Muscle layer of colon (tissue), 2 donors: ENCODE results near the gene EXOSC7.

Experiments used
- H3K27ac ChIP-seq: one replicate; pipeline ENCODE4 v1.7.0; 2013; ENCODE audit warnings: low read depth, mild to moderate bottlenecking, low read length, moderate library complexity
- H3K27me3 ChIP-seq, 2 donors: one replicate each; pipeline ENCODE4 v1.7.0; 2013; ENCODE audit warnings: low read length in 2 of 2, mild to moderate bottlenecking in 2 of 2; ENCODE audit not compliant: insufficient read depth in 2 of 2, control insufficient read depth in 1 of 2
- H3K36me3 ChIP-seq: one replicate; pipeline ENCODE4 v1.7.0; 2013; ENCODE audit warnings: mild to moderate bottlenecking, low read length; ENCODE audit not compliant: insufficient read depth
- H3K4me1 ChIP-seq: one replicate; pipeline ENCODE4 v1.7.0; 2013; ENCODE audit warnings: mild to moderate bottlenecking, low read length; ENCODE audit not compliant: insufficient read depth
- H3K4me3 ChIP-seq, 2 donors: one replicate each; pipeline ENCODE4 v1.7.0; 2013; ENCODE audit warnings: low read length in 2 of 2, low read depth in 1 of 2, mild to moderate bottlenecking in 1 of 2, moderate library complexity in 1 of 2
- H3K9ac ChIP-seq: one replicate; pipeline ENCODE4 v1.7.0; 2013; ENCODE audit warnings: low read length
- H3K9me3 ChIP-seq: one replicate; pipeline ENCODE4 v1.7.0; 2013; ENCODE audit warnings: mild to moderate bottlenecking, low read length
- donor health status: abdominal sarcoma.
- donor health status: Adenocarcinoma of cecum.

EXOSC7 gene

GRCh38 chr3:45029216-45029615 lies 53.2 kb downstream of the EXOSC7 start:
- Histone ChIP-seq H3K9ac (no peak overlapping the region), H3K36me3 (peaks cover 13% of the 10 kb centered on the region), H3K4me3 (no peak overlapping the region)

GRCh38 chr3:45029661-45030060 lies 53.6 kb downstream of the EXOSC7 start:
- Histone ChIP-seq H3K9ac (no peak overlapping the region), H3K27me3 (no peaks in the 10 kb centered on the region), H3K4me3 (no peak overlapping the region), H3K4me1 (peaks cover 42% of the 10 kb centered on the region), H3K36me3 (peaks cover 13% of the 10 kb centered on the region), H3K9me3 (no peaks in the 10 kb centered on the region), H3K27ac (no peak overlapping the region)

More at GRCh38 chr3:45029216-45029615, 53.2 kb downstream of the EXOSC7 start:
- Histone ChIP-seq H3K27me3 (no peaks in the 10 kb centered on the region), H3K9me3 (no peaks in the 10 kb centered on the region), H3K4me1 (peaks cover 43% of the 10 kb centered on the region), H3K27ac (no peak overlapping the region)

GRCh38 chr3:45031531-45031930 lies 55.5 kb downstream of the EXOSC7 start:
- Histone ChIP-seq H3K4me3 (no peak overlapping the region), H3K27ac (no peak overlapping the region), H3K4me1 (peaks cover 38% of the 10 kb centered on the region), H3K27me3 (no peaks in the 10 kb centered on the region), H3K36me3 (peaks cover 13% of the 10 kb centered on the region), H3K9me3 (no peaks in the 10 kb centered on the region), H3K9ac (no peak overlapping the region)

- peaks cover 13% of the 10 kb centered on the region for H3K36me3 ChIP-seq
- no peaks in the 10 kb centered on the region for H3K9me3 ChIP-seq
- H3K4me1 ChIP-seq = peaks cover 38% of the 10 kb centered on the region
- H3K27me3 ChIP-seq = no peaks in the 10 kb centered on the region
- H3K9ac ChIP-seq = no peak overlapping the region
- no peak overlapping the region for H3K27ac ChIP-seq
- H3K4me3 ChIP-seq = no peak overlapping the region
Observed at GRCh38 chr3:45032113-45032512, 56.1 kb downstream of the EXOSC7 start.

- peaks cover 13% of the 10 kb centered on the region for H3K36me3 ChIP-seq
- H3K9me3 ChIP-seq = no peaks in the 10 kb centered on the region
- H3K9ac ChIP-seq = no peak overlapping the region
- H3K27me3 ChIP-seq = no peaks in the 10 kb centered on the region
- no peak overlapping the region for H3K4me3 ChIP-seq
- H3K4me1 ChIP-seq = peaks cover 44% of the 10 kb centered on the region
- H3K27ac ChIP-seq = no peak overlapping the region
Observed at GRCh38 chr3:45033791-45034190, 57.7 kb downstream of the EXOSC7 start.

GRCh38 chr3:45034612-45035252 lies 58.7 kb downstream of the EXOSC7 start:
- Histone ChIP-seq H3K9ac (no peak overlapping the region), H3K9me3 (no peaks in the 10 kb centered on the region), H3K36me3 (peaks cover 13% of the 10 kb centered on the region), H3K4me1 (peaks cover 37% of the 10 kb centered on the region), H3K27ac (peak overlapping the region; percentile 17), H3K4me3 (no peak overlapping the region), H3K27me3 (no peaks in the 10 kb centered on the region)

GRCh38 chr3:45035441-45036301 lies 59.6 kb downstream of the EXOSC7 start:
- Histone ChIP-seq H3K9me3 (no peaks in the 10 kb centered on the region), H3K27me3 (no peaks in the 10 kb centered on the region), H3K36me3 (peaks cover 12% of the 10 kb centered on the region), H3K27ac (peak overlapping the region; percentile 12), H3K4me3 (peak overlapping the region; percentile 22 to 68), H3K4me1 (peaks cover 34% of the 10 kb centered on the region), H3K9ac (peak overlapping the region; percentile 47)

GRCh38 chr3:45037720-45038455 lies 61.8 kb downstream of the EXOSC7 start:
- H3K9me3 ChIP-seq = no peaks in the 10 kb centered on the region
- no peak overlapping the region for H3K27ac ChIP-seq
- H3K4me3 ChIP-seq = no peak overlapping the region
- no peak overlapping the region for H3K9ac ChIP-seq
- H3K4me1 ChIP-seq = peaks cover 45% of the 10 kb centered on the region
- H3K27me3 ChIP-seq = no peaks in the 10 kb centered on the region
- H3K36me3 ChIP-seq = peaks cover 4% of the 10 kb centered on the region

GRCh38 chr3:45041666-45042065 lies 65.6 kb downstream of the EXOSC7 start:
- Histone ChIP-seq H3K27me3 (no peaks in the 10 kb centered on the region), H3K9me3 (no peaks in the 10 kb centered on the region), H3K4me1 (peaks cover 24% of the 10 kb centered on the region), H3K4me3 (no peak overlapping the region), H3K36me3 (no peaks in the 10 kb centered on the region), H3K27ac (no peak overlapping the region), H3K9ac (no peak overlapping the region)

GRCh38 chr3:45042162-45042561 lies 66.1 kb downstream of the EXOSC7 start:
- Histone ChIP-seq H3K27me3 (no peaks in the 10 kb centered on the region), H3K4me3 (no peak overlapping the region), H3K4me1 (peaks cover 19% of the 10 kb centered on the region), H3K9ac (no peak overlapping the region), H3K27ac (no peak overlapping the region), H3K9me3 (no peaks in the 10 kb centered on the region), H3K36me3 (no peaks in the 10 kb centered on the region)

- Histone ChIP-seq H3K9me3 (no peaks in the 10 kb centered on the region), H3K36me3 (no peaks in the 10 kb centered on the region), H3K9ac (no peak overlapping the region), H3K27ac (no peak overlapping the region), H3K27me3 (no peaks in the 10 kb centered on the region), H3K4me1 (peaks cover 11% of the 10 kb centered on the region), H3K4me3 (no peak overlapping the region)
Observed at GRCh38 chr3:45043728-45044299, 67.8 kb downstream of the EXOSC7 start.
